Nephron (organoid): Measurements from ENCODE around the gene AKT2.

Source experiments
- H3K27ac Mint-ChIP-seq, 3 experiments: 2 replicates each; pipeline ENCODE4 v1.8.0; 2020; ENCODE audit warnings: mixed read lengths in 3 of 3, mild to moderate bottlenecking in 2 of 3, moderate library complexity in 1 of 3
- H3K27me3 Mint-ChIP-seq: 2 replicates; pipeline ENCODE4 v1.8.0; 2021; ENCODE audit warnings: low read depth, mild to moderate bottlenecking, moderate library complexity, mixed read lengths
- H3K36me3 Mint-ChIP-seq: 2 replicates; pipeline ENCODE4 v1.8.0; 2020; ENCODE audit warnings: low read depth, mixed read lengths
- H3K4me1 Mint-ChIP-seq: 2 replicates; pipeline ENCODE4 v1.8.0; 2020; ENCODE audit warnings: mixed read lengths
- H3K4me3 Mint-ChIP-seq, 3 experiments: 2 replicates each; pipeline ENCODE4 v1.8.0; 2020; ENCODE audit warnings: mild to moderate bottlenecking in 3 of 3, mixed read lengths in 3 of 3, moderate library complexity in 2 of 3
- H3K9me3 Mint-ChIP-seq: 2 replicates; pipeline ENCODE4 v1.8.0; 2020; ENCODE audit warnings: mixed read lengths
- CTCF ChIP-seq, 3 experiments: fragments of 200-600 bp; sonication (generic); IDR thresholded peaks; one replicate each; pipeline ENCODE4 v1.5.0; 2021; ENCODE audit warnings: antibody characterized with exemption in 3 of 3; ENCODE audit not compliant: unreplicated experiment in 3 of 3

The AKT2 gene

GRCh38 chr19:40264314-40265054 lies 20.7 kb downstream of the AKT2 start:
- Mint-ChIP-seq H3K27me3 (no peaks in the 10 kb centered on the region), H3K27ac (no peak overlapping the region), H3K9me3 (no peaks in the 10 kb centered on the region), H3K4me1 (peaks cover 19% of the 10 kb centered on the region), H3K4me3 (no peak overlapping the region), H3K36me3 (peaks cover 21% of the 10 kb centered on the region)
- TF ChIP-seq CTCF (IDR thresholded peaks at IDR 0.05; ENCODE audit: unreplicated experiment in 3 of 3) = no peak

- no peaks in the 10 kb centered on the region for H3K9me3 Mint-ChIP-seq
- TF ChIP-seq CTCF (IDR thresholded peaks at IDR 0.05; ENCODE audit: unreplicated experiment in 3 of 3) = no peak
- peaks cover 16% of the 10 kb centered on the region for H3K4me1 Mint-ChIP-seq
- H3K4me3 Mint-ChIP-seq = no peak overlapping the region
- H3K27ac Mint-ChIP-seq = no peak overlapping the region
- H3K27me3 Mint-ChIP-seq = no peaks in the 10 kb centered on the region
- H3K36me3 Mint-ChIP-seq = peaks cover 26% of the 10 kb centered on the region
Measured at GRCh38 chr19:40263440-40264313, 21.5 kb downstream of the AKT2 start.

- Mint-ChIP-seq H3K4me1 (peaks cover 14% of the 10 kb centered on the region), H3K4me3 (no peak overlapping the region), H3K27ac (no peak overlapping the region), H3K9me3 (no peaks in the 10 kb centered on the region), H3K36me3 (peaks cover 23% of the 10 kb centered on the region), H3K27me3 (no peaks in the 10 kb centered on the region)
- TF ChIP-seq CTCF (IDR thresholded peaks at IDR 0.05; ENCODE audit: unreplicated experiment in 3 of 3) = no peak
Measured at GRCh38 chr19:40262422-40262821, 22.7 kb downstream of the AKT2 start.

- no peaks in the 10 kb centered on the region for H3K9me3 Mint-ChIP-seq
- peaks cover 10% of the 10 kb centered on the region for H3K4me1 Mint-ChIP-seq
- H3K27ac Mint-ChIP-seq = no peak overlapping the region
- peaks cover 24% of the 10 kb centered on the region for H3K36me3 Mint-ChIP-seq
- no peak overlapping the region for H3K4me3 Mint-ChIP-seq
- TF ChIP-seq CTCF (IDR thresholded peaks at IDR 0.05; ENCODE audit: unreplicated experiment in 3 of 3) = no peak
- H3K27me3 Mint-ChIP-seq = no peaks in the 10 kb centered on the region
Measured at GRCh38 chr19:40261631-40262030, 23.5 kb downstream of the AKT2 start.

- no peak overlapping the region for H3K27ac Mint-ChIP-seq
- peaks cover 55% of the 10 kb centered on the region for H3K36me3 Mint-ChIP-seq
- H3K4me3 Mint-ChIP-seq = no peak overlapping the region
- H3K9me3 Mint-ChIP-seq = no peaks in the 10 kb centered on the region
- peaks cover 29% of the 10 kb centered on the region for H3K4me1 Mint-ChIP-seq
- H3K27me3 Mint-ChIP-seq = no peaks in the 10 kb centered on the region
- TF ChIP-seq CTCF (IDR thresholded peaks at IDR 0.05; ENCODE audit: unreplicated experiment in 3 of 3) = no peak
Measured at GRCh38 chr19:40257096-40257517, 28.0 kb downstream of the AKT2 start.
